GM21381 (cell line): ENCODE measurements around the gene PLEKHG7.
A peak's percentile ranks its signal among the peaks of the same experiment; 100 is the strongest.
"Not testable (repeated sequence)": the region's sequence is repeated elsewhere in the genome, so short reads cannot be mapped to it uniquely, and the experiment has no call there.

Experiments
- ATAC-seq: cut with Tn5 transposase; IDR thresholded peaks from one replicate; pipeline ENCODE4 v1.9.1; 2021; ENCODE audit warnings: mild to moderate bottlenecking, moderate library complexity; ENCODE audit not compliant: unreplicated experiment

PLEKHG7 gene

GRCh38 chr12:92794356-92794755 lies 91.6 kb downstream of the PLEKHG7 start:
- ATAC-seq: not testable (repeated sequence)

GRCh38 chr12:92794814-92795213 lies 92.0 kb downstream of the PLEKHG7 start:
- ATAC-seq: no peak

GRCh38 chr12:92796650-92797049 lies 93.9 kb downstream of the PLEKHG7 start:
- no peak for ATAC-seq

- no peak for ATAC-seq
Observed at GRCh38 chr12:92802906-92803305, 100.1 kb downstream of the PLEKHG7 start.

GRCh38 chr12:92803903-92804302 lies 101.1 kb downstream of the PLEKHG7 start:
- no peak for ATAC-seq

- ATAC-seq: peak; percentile 73
Observed at GRCh38 chr12:92810370-92810769, 107.6 kb downstream of the PLEKHG7 start.

GRCh38 chr12:92814584-92814983 lies 111.8 kb downstream of the PLEKHG7 start:
- no peak for ATAC-seq

- ATAC-seq: no peak
Observed at GRCh38 chr12:92821142-92821541, 118.4 kb downstream of the PLEKHG7 start.
